DOHH2 (cell line): ENCODE measurements around the gene ELP2.

Experiments
- EZH2phosphoT487 ChIP-seq: fragments of 200-600 bp; sonication (generic); IDR thresholded peaks from 2 replicates; pipeline ENCODE4 v1.6.1; 2017; ENCODE audit warnings: borderline replicate concordance, mild to moderate bottlenecking, antibody characterized with exemption, low read length, moderate library complexity, mixed read lengths
- TF ChIP-seq, protein P1 (sequence below): fragments of 200-600 bp; sonication (generic); IDR thresholded peaks from one replicate; pipeline ENCODE4 v1.5.1; 2014; ENCODE audit warnings: antibody characterized with exemption, mild to moderate bottlenecking, low read depth, low read length; ENCODE audit not compliant: poor library complexity, severe bottlenecking

DNA sequence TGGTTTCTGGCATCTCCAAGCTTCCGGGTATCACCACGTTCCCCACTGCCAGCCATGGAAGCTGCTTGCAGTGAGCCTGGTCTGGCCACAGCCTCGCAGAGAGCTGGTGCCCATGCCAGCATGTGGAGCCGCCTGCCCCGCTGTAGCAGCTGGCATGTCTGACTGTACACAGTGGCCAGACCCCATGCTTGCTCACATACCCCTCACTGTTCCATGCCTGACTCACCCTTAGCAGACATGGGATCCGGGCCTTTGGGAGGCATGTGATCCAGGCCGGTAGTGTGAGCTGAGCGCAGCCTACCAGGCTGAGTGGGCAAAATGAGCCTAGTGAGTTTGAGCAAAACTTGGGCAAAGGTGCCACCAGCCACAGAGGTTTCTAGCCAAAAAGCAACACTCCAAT, 43.5 kb upstream of the ELP2 start:
- TF ChIP-seq, protein P1, sequence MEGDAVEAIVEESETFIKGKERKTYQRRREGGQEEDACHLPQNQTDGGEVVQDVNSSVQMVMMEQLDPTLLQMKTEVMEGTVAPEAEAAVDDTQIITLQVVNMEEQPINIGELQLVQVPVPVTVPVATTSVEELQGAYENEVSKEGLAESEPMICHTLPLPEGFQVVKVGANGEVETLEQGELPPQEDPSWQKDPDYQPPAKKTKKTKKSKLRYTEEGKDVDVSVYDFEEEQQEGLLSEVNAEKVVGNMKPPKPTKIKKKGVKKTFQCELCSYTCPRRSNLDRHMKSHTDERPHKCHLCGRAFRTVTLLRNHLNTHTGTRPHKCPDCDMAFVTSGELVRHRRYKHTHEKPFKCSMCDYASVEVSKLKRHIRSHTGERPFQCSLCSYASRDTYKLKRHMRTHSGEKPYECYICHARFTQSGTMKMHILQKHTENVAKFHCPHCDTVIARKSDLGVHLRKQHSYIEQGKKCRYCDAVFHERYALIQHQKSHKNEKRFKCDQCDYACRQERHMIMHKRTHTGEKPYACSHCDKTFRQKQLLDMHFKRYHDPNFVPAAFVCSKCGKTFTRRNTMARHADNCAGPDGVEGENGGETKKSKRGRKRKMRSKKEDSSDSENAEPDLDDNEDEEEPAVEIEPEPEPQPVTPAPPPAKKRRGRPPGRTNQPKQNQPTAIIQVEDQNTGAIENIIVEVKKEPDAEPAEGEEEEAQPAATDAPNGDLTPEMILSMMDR = no peak
- TF ChIP-seq EZH2phosphoT487 = no peak
